ENCODE measurements around the gene ZNF18. TPM values are rescaled to one million over a fixed set of nuclear protein-coding genes. Genes with fewer than 3 reads are reported as not detected.
"Not testable (repeated sequence)": the region's sequence is repeated elsewhere in the genome, so short reads cannot be mapped to it uniquely, and the experiment has no call there.

The ZNF18 gene
- total RNA-seq, 2 experiments from 2014 or later = 10.0 to 10.1 TPM

DNA sequence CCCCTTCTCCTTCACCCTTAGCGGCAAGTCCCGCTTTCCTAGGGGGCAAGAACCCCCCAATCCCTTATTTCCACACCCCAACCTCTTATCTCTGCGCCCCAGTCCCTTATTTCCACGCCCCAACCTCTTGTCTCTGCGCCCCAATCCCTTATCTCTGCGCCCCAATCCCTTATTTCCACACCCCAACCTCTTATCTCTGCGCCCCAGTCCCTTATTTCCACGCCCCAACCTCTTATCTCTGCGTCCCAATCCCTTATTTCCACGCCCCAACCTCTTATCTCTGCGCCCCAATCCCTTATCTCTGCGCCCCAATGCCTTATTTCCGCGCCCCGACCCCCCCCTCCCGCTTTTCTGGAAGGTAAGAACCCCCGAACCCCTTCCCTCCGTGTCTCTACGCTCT lies 24.5 kb downstream of the ZNF18 start:
- CTCF ChIA-PET, H3K27ac Mint-ChIP-seq, H3K27me3 Mint-ChIP-seq, DNase-seq, POLR2A ChIA-PET, H3K4me3 Mint-ChIP-seq, H3K4me1 Mint-ChIP-seq: not testable (repeated sequence)
- Mint-ChIP-seq H3K36me3 (ENCODE audit: low read depth) (peaks cover 20% of the 10 kb centered on the region), H3K9me3 (peaks cover 10% of the 10 kb centered on the region)

DNA sequence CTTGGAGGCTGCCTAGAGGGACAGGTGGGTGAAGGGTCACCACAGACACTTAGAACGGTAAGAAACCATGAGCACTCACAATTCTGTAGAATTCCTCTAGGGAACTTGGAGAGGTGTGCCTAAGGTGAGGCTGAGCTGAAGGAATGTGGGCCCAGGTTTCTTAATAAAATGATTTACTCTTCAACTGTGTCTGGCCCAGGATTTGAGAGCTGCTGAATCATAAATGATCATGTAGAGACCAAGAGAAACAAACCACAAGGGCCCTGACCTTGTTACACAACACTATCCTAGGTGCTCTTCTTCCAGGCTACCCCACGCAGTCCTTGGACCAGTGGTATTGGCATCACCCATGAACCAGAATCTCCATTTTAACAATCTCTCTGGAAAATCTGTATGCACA lies 27.7 kb downstream of the ZNF18 start:
- no peaks in the 10 kb centered on the region for H3K4me1 Mint-ChIP-seq
- H3K27ac Mint-ChIP-seq = no peak overlapping the region
- peaks cover 26% of the 10 kb centered on the region for H3K9me3 Mint-ChIP-seq
- ChIA-PET CTCF (no interaction called here), POLR2A (no interaction called here)
- H3K4me3 Mint-ChIP-seq = no peak overlapping the region
- DNase-seq = no peak
- no peaks in the 10 kb centered on the region for H3K27me3 Mint-ChIP-seq
- peaks cover 5% of the 10 kb centered on the region for H3K36me3 Mint-ChIP-seq (ENCODE audit: low read depth)

DNA sequence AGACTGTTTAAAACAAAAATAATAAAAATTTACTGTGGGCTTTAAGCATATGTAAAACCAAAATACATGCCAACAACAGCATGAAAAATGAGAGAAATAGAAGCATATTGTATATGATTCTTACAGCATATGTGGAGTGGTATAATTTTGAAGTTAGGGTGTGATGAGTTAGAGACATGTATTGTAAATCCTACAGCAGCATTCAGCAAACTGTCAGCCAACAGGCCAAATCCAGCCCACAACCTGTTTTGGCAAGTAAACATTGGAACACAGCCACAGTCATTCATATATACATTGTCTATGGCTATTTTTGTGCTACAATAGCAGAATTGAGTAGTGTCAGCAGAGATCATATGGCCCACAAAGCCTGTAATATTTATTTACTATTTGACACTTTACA lies 42.3 kb downstream of the ZNF18 start:
- no peak for DNase-seq
- H3K36me3 Mint-ChIP-seq (ENCODE audit: low read depth) = no peaks in the 10 kb centered on the region
- ChIA-PET CTCF (no interaction called here), POLR2A (no interaction called here)
- no peaks in the 10 kb centered on the region for H3K27me3 Mint-ChIP-seq
- H3K27ac Mint-ChIP-seq = no peak overlapping the region
- no peaks in the 10 kb centered on the region for H3K4me1 Mint-ChIP-seq
- peaks cover 13% of the 10 kb centered on the region for H3K9me3 Mint-ChIP-seq
- no peak overlapping the region for H3K4me3 Mint-ChIP-seq

- peaks cover 10% of the 10 kb centered on the region for H3K9me3 Mint-ChIP-seq
- DNase-seq = no peak
- no peaks in the 10 kb centered on the region for H3K36me3 Mint-ChIP-seq (ENCODE audit: low read depth)
- H3K27me3 Mint-ChIP-seq = no peaks in the 10 kb centered on the region
- ChIA-PET CTCF (interaction anchor here (0.5 kb wide), 1 partner anchor 1257 kb away, joined by 3 read pairs; no protein-coding TSS in a partner anchor), POLR2A (no interaction called here)
- H3K27ac Mint-ChIP-seq = no peak overlapping the region
- no peaks in the 10 kb centered on the region for H3K4me1 Mint-ChIP-seq
- H3K4me3 Mint-ChIP-seq = no peak overlapping the region
Measured at GRCh38 chr17:11953924-11954323, 43.4 kb downstream of the ZNF18 start.

GRCh38 chr17:11952610-11953009 lies 44.7 kb downstream of the ZNF18 start:
- DNase-seq = no peak
- H3K36me3 Mint-ChIP-seq (ENCODE audit: low read depth) = no peaks in the 10 kb centered on the region
- H3K27ac Mint-ChIP-seq = no peak overlapping the region
- peaks cover 10% of the 10 kb centered on the region for H3K9me3 Mint-ChIP-seq
- no peak overlapping the region for H3K4me3 Mint-ChIP-seq
- H3K4me1 Mint-ChIP-seq = no peaks in the 10 kb centered on the region
- CTCF ChIA-PET = interaction anchor here (1.4 kb wide), 1 partner anchor 12 kb away, joined by 6 read pairs; no protein-coding TSS in a partner anchor
- H3K27me3 Mint-ChIP-seq = no peaks in the 10 kb centered on the region
- POLR2A ChIA-PET = no interaction called here

GRCh38 chr17:11950771-11951519 lies 46.3 kb downstream of the ZNF18 start:
- H3K9me3 Mint-ChIP-seq = peaks cover 10% of the 10 kb centered on the region
- ChIA-PET CTCF (no interaction called here), POLR2A (interaction anchor here (0.7 kb wide), 1 partner anchor 82 kb away, joined by 5 read pairs; no protein-coding TSS in a partner anchor)
- no peaks in the 10 kb centered on the region for H3K4me1 Mint-ChIP-seq
- no peak for DNase-seq
- no peaks in the 10 kb centered on the region for H3K27me3 Mint-ChIP-seq
- no peaks in the 10 kb centered on the region for H3K36me3 Mint-ChIP-seq (ENCODE audit: low read depth)
- no peak overlapping the region for H3K27ac Mint-ChIP-seq
- no peak overlapping the region for H3K4me3 Mint-ChIP-seq

- H3K4me1 Mint-ChIP-seq; CTCF ChIA-PET; H3K36me3 Mint-ChIP-seq (ENCODE audit: low read depth); DNase-seq; POLR2A ChIA-PET; H3K27ac Mint-ChIP-seq; H3K4me3 Mint-ChIP-seq; H3K27me3 Mint-ChIP-seq: not testable (repeated sequence)
- H3K9me3 Mint-ChIP-seq = peaks cover 10% of the 10 kb centered on the region
Measured at GRCh38 chr17:11949571-11949970, 47.7 kb downstream of the ZNF18 start.

GRCh38 chr17:11948789-11949188 lies 48.5 kb downstream of the ZNF18 start:
- Mint-ChIP-seq H3K9me3 (peaks cover 6% of the 10 kb centered on the region), H3K4me3 (no peak overlapping the region), H3K27me3 (no peaks in the 10 kb centered on the region), H3K36me3 (ENCODE audit: low read depth) (no peaks in the 10 kb centered on the region), H3K27ac (no peak overlapping the region), H3K4me1 (no peaks in the 10 kb centered on the region)
- ChIA-PET CTCF (no interaction called here), POLR2A (no interaction called here)
- no peak for DNase-seq

GRCh38 chr17:11944587-11944986 lies 52.7 kb downstream of the ZNF18 start:
- DNase-seq = no peak
- no peaks in the 10 kb centered on the region for H3K4me1 Mint-ChIP-seq
- no peaks in the 10 kb centered on the region for H3K36me3 Mint-ChIP-seq (ENCODE audit: low read depth)
- no peaks in the 10 kb centered on the region for H3K27me3 Mint-ChIP-seq
- CTCF ChIA-PET = no interaction called here
- no peaks in the 10 kb centered on the region for H3K9me3 Mint-ChIP-seq
- no peak overlapping the region for H3K4me3 Mint-ChIP-seq
- H3K27ac Mint-ChIP-seq = no peak overlapping the region
- POLR2A ChIA-PET = no interaction called here

DNA sequence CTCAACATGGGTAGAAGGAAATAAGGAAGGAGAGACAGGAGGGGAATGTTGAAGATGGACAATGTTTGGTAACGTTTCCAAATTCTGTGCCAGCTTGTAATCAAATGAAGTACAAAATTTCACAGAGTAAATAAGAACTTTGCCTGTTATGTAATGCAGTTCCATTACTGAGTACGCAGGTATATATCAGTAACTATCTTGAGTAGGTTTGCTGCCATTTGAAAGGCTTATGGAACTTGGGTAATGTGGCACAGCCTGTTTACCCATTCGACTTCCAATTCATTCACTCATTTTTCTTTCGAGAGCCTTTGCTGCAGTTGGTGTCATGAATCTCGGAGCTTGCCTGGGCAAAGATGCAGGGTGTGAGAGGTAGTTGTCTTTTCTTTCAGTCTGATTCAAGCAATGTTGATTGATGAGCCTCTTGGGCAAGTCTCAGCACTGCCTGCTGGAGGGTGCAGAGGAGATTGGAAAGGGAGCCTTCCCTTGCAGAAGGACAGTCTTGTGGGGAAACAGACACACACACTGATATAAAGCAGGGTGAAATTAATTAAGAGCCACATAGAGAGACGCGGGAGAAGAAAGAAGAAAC lies 53.4 kb downstream of the ZNF18 start:
- H3K4me3 Mint-ChIP-seq = no peak overlapping the region
- H3K27me3 Mint-ChIP-seq = no peaks in the 10 kb centered on the region
- ChIA-PET POLR2A (no interaction called here), CTCF (no interaction called here)
- no peaks in the 10 kb centered on the region for H3K36me3 Mint-ChIP-seq (ENCODE audit: low read depth)
- no peak overlapping the region for H3K27ac Mint-ChIP-seq
- DNase-seq = no peak
- no peaks in the 10 kb centered on the region for H3K9me3 Mint-ChIP-seq
- H3K4me1 Mint-ChIP-seq = no peaks in the 10 kb centered on the region

- DNase-seq; H3K27me3 Mint-ChIP-seq; POLR2A ChIA-PET; H3K4me3 Mint-ChIP-seq; H3K4me1 Mint-ChIP-seq; H3K9me3 Mint-ChIP-seq; H3K27ac Mint-ChIP-seq; CTCF ChIA-PET; H3K36me3 Mint-ChIP-seq (ENCODE audit: low read depth): not testable (repeated sequence)
Measured at GRCh38 chr17:11943086-11943485, 54.2 kb downstream of the ZNF18 start.

GRCh38 chr17:11940904-11941303 lies 56.4 kb downstream of the ZNF18 start:
- Mint-ChIP-seq H3K9me3 (no peaks in the 10 kb centered on the region), H3K4me1 (no peaks in the 10 kb centered on the region), H3K27me3 (no peaks in the 10 kb centered on the region), H3K27ac (no peak overlapping the region), H3K4me3 (no peak overlapping the region), H3K36me3 (ENCODE audit: low read depth) (no peaks in the 10 kb centered on the region)
- ChIA-PET POLR2A (no interaction called here), CTCF (interaction anchor here (2.0 kb wide), 1 partner anchor 12 kb away, joined by 6 read pairs; no protein-coding TSS in a partner anchor)
- DNase-seq = no peak

DNA sequence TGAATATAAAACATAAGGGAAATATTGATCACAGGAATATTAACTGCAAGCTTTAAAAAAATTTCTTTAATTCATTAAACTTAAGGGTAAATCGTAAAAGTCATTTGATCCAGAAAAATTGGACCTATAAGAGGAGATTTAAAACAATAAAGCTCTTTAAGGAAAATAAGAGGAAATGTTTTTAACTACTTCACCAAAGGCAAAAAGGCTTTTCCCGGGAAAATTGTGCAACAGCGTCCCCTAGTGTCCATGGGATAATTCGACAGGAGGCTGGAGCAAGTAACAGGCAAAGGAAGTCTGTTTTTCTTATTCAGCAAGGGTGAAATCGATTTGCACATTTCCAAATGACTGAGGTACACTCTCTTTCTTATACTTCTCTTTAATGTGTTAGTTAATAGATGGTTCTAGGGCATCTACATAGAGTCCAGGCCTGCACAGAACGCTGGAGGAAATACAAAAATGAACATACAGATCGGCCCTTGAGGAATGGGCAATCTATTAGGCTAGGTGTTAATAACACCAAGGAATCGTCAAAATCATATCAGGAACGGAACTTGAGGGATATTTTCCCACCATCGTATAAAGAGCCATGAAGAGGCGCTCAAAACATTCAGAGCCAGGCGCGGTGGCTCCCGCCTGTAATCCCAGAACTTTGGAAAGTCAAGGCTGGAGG lies 61.4 kb downstream of the ZNF18 start:
- peak; percentile 24 for DNase-seq
- Mint-ChIP-seq H3K4me1 (no peaks in the 10 kb centered on the region), H3K9me3 (no peaks in the 10 kb centered on the region), H3K36me3 (ENCODE audit: low read depth) (no peaks in the 10 kb centered on the region), H3K27ac (no peak overlapping the region), H3K4me3 (no peak overlapping the region), H3K27me3 (no peaks in the 10 kb centered on the region)
- CTCF ChIA-PET = no interaction called here
- POLR2A ChIA-PET = no interaction called here

Measured in activated CD4-positive, alpha-beta T cell treated with anti-CD3 and anti-CD28 coated beads, Interleukin-2, amount 10 ng/mL, durations not matched to agents 7 days and 5 days (primary cell).